Left cardiac atrium (tissue), 4 donors: ENCODE data around the gene SDK1. TPM values are rescaled to one million over a fixed set of nuclear protein-coding genes. Genes with fewer than 3 reads are reported as not detected.

Experiments used
- ATAC-seq, 2 donors: fragments of 200-7000 bp; cut with Tn5 transposase; one replicate each; pipeline ENCODE4 v1.9.1; 2020; ENCODE audit warnings: mild to moderate bottlenecking in 2 of 2, moderate library complexity in 2 of 2
- DNase-seq: peaks from one replicate; pipeline ENCODE4 v3.0.0-alpha.2; 2020
- intact Hi-C, 2 donors: fragments of 100-400 bp; cut with DNase I; formaldehyde crosslinking; loops; one replicate each; pipeline versions ENCODE4 v1.14.1 to v1.15.1; 2022 to 2023
- total RNA-seq, 2 donors: library from RNA; stranded (reverse); fragmentation: NEBNext Ultra II Directional; extraction: Animal tissue kit (Norgen Biotek cat#: 25700); gene quantifications; one replicate each; pipeline ENCODE4 v1.2.1, GENCODE V29; 2021
- donor health status: DM: no; HTN: yes; CAD: no.
- donor health status: DM: no; HTN: yes; CAD: no; lungs with severe emphysema.
- donor health status: DM: yes; HTN: yes; CAD: no.
- donor health status: Dilated cardiomyopathy.

Gene SDK1
- total RNA-seq, 2 donors from 2014 or later, result 2.0 to 2.8 TPM

DNA sequence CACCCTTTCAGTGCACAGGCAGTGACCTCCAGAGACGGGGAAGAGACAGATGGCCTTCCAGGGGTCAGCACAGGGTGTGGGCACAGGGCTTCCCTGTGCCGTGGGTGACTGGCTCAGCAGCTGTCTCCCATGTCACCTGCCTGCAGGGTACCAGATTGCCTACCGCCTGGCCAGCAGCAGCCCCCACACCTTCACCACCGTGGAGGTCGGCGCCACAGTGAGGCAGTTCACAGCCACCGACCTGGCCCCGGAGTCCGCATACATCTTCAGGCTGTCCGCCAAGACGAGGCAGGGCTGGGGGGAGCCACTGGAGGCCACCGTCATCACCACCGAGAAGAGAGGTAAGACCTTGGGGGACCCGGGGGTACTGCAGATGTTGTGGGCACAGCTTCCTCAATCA is 844.5 kb downstream of the SDK1 start:
- DNase-seq (no peak), ATAC-seq (no peak)
- intact Hi-C loops, result no loop called here

DNA sequence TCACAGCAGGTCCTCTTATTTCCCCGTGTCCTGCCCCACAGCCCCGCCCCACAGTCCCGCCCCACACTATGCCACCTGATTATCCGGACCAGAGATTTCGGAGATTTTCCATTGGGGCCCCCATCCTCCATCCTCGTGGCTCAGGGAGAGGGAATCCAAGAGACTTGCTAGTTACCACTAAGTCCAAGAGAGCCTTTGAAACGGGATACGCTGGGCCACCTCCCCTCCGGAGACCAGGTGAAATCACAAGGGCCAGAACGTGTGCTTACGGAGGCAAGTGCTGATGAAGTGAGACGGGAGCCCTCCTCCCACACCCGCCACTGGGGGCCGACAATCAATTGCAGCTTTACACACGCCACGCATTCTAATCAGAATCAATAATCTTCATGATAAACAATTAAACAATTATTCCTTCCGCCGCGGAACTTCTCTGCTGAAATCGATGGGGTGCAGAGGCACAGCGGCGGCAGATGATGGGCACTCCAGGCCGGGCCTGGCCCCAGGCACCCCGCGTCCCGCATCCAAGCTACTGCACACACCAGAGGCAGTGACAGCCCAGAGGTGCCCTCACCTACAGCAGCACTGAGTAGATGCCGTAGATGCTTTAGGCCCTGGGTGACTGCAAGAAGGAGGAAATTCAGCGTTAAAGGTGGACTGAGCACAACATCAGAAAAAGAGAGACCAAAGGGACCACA is 847.0 kb downstream of the SDK1 start:
- DNase-seq (no peak), ATAC-seq (no peak)
- intact Hi-C loops, result no loop called here

DNA sequence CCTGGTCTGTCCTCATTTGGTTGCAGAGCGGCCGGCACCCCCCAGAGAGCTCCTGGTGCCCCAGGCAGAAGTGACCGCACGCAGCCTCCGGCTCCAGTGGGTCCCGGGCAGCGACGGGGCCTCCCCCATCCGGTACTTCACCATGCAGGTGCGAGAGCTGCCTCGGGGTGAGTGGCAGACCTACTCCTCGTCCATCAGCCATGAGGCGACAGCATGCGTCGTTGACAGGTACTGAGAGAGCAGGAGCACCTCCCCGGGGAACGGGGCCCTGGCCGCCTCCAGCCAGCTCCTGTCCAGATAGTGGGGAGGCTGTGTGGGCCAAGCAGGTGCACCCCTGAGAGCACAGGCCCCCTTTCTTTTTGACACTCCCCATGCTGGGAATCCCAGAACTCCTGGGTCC is 848.2 kb downstream of the SDK1 start:
- ATAC-seq (no peak), DNase-seq (no peak)
- intact Hi-C loops, result no loop called here

DNA sequence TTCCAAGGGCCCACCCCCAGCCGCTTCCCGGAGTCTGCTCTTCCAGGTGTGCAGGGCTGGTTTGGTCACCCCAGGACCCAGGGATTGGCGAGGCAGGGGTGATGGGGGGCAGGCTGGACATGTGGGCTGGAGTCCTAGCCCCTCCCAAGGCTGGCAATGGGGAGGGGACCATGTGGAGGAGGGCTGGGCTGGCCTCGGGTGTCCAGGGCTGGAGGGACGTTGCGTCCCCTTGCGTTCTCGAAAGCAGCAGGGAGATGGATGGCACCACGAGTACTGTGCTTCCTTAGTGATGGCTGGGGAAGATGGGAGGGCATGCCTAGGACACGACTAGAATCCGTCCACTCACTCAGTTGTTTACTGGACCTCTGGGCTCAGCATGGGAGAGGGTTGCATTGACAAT is 848.6 kb downstream of the SDK1 start:
- intact Hi-C loops, result no loop called here
- no peak for ATAC-seq
- DNase-seq, result no peak

DNA sequence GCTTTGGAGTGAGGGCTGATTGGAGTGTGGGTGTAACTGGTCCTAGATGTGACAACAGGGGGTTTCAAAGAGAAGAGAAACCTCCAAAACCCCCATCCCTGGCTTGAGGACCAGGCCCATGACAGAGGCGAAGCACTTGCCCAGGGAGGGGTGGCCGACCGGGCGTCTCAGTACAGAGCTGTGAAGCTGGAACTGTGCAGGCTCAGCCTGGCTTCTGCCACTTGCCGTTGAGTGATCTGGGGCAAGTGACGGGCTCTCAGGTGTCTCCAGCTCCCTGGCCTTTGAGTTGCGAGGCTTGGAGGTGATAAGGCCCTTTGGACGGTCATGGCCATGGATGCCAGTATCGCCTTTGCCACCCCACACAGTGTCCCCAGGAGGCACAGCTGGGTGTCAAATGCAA is 849.7 kb downstream of the SDK1 start:
- DNase-seq, result no peak
- ATAC-seq, result no peak
- intact Hi-C loops, result no loop called here

DNA sequence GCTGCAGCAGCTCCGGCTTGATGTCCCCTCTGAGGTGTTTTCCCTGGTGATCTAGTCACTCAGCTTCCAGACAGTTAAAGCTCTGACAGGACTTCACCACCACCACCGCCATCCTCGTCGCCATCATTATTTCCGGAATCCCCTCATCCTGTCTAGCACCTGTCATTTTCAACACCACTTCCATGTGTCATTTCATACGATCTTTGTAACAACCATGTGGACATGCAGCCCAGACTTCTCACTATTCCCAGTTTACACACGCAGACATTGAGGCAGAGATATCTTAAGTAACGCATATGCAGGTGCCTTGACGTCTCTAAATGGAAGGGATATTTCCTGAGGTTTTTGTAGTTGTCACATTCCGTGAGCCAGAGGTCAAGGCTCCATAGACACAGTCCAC is 850.5 kb downstream of the SDK1 start:
- no peak for ATAC-seq
- DNase-seq, result no peak
- intact Hi-C loops, result no loop called here

DNA sequence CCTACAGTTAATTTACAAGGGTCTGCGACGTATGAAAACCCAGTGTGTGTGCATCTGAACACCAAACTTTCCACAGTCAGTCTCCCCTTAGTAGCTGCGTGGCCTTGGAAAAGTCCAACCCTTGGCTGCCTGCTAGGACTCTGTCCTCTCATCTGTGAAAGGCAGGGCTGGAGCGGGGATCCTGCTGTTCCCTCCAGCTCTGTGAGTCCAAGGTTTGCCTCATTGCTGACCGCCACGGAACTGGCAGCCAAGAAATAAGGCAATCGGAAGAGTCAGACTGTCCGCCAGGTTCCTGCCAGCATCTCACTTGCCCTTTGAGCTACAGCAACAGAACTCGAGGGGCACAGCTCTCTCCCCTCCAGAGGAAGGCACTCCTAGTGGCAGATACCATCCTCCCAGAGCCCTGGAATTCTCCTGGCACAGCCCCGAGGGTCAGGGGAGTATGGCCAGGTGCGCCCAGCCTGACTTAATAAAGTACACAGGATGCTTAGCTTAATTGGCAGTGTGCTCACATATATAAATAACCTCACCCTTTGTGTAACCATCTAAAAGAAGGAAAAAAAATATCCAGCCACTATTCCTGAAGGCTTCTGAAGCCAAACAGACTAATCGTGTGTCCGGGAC is 851.0 kb downstream of the SDK1 start:
- no peak for ATAC-seq

DNA sequence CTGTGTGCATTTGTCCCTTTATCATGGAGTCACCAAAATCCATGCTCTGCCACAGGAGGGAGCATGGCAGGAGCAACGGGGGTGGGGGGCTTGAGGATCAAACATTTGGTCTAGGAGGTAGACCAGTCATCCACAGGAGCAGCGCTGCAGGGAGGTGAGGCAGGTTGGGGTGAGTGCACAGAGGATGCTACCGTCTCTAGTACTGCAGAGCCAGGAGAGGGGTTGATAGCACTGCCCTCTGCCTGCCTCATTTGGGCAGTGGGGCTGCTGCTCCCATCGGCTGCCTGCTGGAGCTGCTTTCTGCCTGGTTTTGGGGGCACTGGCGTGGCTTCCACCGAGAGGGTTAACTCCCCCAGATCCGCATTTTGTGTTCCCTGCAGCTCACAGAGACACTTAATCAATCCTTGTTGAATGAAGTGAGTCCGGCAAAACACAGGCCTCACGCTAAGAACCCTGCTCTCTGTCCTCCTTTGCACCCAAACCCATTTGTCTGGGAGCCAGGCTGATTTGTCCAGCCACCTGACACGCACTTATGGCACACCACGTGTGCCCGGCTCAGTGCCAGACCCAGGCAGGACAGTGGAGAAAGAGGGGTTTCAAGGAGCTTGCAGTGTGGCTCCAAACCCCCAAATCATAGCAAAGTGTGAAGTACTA is 854.0 kb downstream of the SDK1 start:
- intact Hi-C loops, result no loop called here
- no peak for ATAC-seq
- no peak for DNase-seq

More for the DNA sequence above, 851.0 kb downstream of the SDK1 start:
- DNase-seq, result peak; percentile 35
- intact Hi-C loops, result no loop called here

DNA sequence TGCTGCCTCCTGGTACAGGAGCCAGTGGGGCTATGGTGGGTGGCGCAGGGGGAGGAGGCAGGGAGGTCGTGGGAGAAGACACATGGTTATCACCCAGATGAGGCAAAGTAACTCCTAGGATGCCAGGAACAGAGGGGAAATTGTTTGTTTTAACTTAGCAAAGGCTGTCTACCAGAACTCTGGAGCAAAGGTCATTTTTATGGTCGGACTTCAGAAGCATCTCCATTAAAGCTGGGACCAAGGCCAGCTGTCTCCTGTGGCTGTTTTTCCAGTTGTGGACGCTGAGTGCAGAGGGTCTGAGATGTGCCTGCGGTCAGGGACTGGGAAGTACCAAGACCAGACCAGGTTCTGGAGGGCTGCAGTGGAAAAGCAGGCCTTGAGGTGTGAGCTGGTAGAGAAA is 855.1 kb downstream of the SDK1 start:
- ATAC-seq (no peak), DNase-seq (no peak)
- intact Hi-C loops, result no loop called here

DNA sequence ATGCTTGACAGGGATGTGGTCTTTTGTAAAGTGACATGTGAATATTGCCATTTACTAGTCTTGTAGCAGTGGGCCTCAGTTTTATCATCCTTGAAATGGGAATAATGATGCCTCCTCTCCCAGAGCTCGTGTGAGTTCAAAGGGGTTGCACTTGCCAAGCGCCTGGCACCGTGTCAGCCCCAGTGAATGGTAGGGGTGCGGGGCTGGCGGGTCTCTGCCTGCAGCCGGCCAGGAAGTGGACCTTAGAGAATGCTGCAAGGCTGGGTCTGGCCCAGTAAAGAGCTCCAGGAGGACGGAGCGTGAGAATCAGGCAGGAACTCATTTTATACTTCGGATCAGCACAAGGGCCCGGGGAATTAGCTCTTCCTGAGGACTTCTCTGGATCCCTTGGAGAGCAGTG is 856.6 kb downstream of the SDK1 start:
- intact Hi-C loops, result no loop called here
- DNase-seq, result no peak
- no peak for ATAC-seq

DNA sequence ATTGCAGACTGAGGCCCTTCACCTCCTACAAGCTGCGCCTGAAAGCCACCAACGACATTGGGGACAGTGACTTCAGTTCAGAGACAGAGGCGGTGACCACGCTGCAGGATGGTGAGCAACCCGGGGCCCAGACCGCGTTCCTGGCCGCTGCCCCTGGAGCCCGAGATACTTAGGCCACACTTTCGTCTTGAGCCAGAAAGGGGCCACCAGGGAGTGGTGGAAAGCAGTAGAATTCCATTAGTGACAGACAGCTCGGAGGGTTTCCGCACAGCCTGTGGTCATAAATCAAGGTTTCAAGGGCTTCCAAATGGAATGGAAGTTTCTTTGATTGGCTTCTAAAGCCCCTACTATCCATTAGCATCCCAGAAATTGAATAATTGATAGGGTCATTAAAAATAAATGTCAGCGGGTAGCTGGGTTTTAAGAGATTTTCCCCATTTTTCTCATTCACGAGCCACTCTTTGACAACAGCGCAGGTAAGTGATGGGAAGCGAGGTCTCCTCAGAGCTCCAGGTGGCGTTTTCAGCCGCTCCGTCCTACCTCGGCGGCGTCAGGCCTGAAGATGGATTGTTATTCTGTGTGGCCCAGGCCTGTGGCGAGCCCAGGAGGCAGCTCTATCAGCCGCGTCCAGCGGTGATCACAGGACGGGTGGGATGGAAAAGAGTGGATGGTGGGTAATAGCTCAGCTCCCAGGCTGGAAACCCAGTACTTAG is 857.5 kb downstream of the SDK1 start:
- ATAC-seq (no peak), DNase-seq (no peak)
- intact Hi-C loops, result no loop called here

DNA sequence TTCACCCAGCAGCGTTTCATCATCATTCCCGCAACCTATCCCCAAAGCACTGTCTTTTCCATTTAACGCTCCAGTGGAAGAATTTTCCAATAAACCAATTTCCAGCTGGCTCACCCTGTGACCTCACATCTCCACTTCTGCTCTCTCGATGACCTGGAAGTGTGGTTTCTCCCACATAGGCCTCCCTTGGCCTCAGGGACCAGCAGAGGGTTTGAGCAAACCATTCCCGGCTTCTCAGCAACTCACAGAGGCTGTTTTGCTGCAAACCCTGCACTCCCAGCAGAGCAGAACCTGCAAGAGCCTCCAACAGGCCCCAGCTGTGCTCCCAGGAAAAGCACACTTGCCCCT is 858.1 kb downstream of the SDK1 start:
- intact Hi-C loops, result no loop called here
- DNase-seq, result no peak
- no peak for ATAC-seq

DNA sequence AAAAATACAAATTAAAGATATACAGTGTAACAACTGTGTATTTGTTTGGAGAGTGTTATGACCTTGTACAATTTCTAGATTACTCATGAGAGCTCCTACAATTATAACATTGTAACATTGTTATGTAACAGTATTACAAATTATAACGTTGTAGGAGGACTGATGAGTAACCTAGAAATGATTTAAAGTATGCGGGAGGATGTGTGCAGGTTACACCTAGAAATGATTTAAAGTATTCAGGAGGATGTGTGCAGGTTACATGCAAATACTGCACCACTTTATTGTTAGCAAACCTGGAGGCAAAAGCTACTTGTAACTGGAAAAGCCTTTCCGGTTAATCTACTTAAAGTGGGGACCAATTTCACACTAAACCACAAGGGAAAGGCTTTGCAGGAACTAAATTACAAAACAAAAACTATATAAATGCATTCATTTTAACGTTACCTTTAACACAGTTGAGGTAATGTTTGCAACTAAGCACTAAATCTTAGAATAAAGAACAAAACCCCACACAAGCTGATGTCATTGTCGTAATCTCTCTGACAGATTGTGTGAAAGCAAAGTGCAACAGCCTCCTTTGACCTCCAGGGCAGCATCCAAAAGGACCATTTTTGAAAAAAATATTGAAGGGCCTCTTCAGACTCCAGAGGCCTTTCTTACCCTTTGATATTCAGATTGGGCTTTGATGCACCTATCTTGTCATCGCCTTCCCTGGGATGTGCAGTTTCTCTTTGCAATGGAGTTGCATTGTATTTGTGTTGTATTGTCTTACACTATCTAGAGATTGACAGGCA is 858.9 kb downstream of the SDK1 start:
- ATAC-seq (peak in 1 of 2 donors; percentile 79), DNase-seq (no peak)
- intact Hi-C loops, result no loop called here

DNA sequence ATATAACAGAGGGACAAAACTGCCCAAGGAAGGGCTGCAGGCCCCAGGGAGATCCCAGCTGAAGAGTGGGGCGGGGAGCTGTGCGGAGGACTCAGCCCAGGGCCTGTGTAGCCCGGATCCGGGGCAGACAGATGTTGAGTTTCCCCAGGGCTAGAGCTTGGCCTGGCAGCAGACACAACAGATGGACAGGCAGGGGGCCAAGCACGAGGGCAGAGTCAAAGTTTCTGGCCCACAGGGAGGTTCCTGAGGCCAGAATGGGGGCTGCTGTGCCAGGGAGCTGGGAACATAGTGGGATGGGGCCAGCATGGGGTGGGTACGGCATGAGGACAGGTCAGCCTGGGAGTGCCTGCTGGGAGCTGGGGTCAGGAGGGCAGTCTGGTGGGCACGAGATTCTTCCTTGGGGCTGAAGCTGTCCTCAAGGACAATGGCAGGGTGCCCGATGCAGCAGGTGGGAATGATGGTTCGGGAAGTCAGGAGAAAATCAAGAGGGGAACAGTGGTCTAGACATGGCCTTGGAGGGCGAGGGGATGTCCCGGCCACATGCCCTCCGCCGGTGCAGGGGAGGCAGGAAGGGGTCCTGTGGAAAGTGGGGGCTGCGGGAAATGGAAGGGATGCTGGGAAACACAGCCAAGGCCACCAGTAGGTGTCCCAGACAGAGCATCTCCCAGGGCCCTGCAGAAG is 862.0 kb downstream of the SDK1 start:
- intact Hi-C loops, result no loop called here
- no peak for DNase-seq
- ATAC-seq, result peak; percentile 43 to 56

DNA sequence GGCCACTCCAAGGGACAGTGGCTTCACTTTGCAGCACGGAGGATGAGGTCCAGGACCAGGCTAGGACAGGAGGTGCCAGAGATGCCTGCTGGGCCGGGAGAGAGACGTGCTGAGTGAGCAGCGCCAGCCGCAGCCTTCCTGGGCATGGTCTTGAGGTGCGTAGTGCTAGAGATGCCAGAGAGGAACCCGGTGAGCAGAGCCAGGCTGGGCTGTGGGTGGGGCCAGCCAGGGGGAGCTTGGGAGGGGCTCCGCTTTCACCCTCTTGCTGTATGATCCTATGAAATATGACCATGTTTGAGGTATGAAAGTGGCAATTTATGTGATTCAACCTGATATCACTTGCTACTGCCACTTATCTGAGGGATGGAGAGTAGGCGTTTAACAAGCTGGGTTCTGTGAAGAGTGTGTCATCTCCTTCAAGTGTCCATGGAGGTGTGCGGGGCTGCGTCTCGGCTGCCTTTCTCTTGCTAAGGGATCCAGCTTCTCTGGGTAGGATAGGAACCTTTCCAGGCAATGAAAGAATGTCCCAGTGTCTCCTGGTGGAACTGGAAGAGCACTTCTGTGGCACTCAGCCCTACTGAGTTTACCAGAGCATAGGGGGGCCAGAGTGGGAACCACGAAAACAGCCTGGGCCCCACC is 862.6 kb downstream of the SDK1 start:
- intact Hi-C loops, result no loop called here
- no peak for DNase-seq

DNA sequence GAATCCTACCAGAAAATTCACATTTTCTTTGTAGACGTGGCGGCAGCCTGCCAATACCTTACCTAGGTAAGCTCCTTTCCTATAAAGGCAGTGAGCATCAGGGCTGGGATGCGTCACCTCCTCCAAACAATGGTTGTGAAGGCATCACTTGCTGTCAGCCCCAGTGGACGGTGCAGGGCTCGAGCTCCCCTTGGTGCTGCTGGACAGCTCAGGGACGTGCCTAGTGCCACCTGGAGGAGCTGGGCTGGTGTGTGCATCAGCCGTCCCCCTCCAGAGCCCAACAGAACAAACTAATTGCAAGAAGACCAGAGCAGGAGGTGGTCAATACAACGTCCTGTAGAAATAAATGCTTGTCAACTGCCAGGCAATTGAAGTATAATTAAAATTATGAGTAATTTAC is 863.5 kb downstream of the SDK1 start:
- DNase-seq, result no peak
- intact Hi-C loops, result no loop called here
- ATAC-seq, result no peak

More for the DNA sequence above, 862.6 kb downstream of the SDK1 start:
- no peak for ATAC-seq

DNA sequence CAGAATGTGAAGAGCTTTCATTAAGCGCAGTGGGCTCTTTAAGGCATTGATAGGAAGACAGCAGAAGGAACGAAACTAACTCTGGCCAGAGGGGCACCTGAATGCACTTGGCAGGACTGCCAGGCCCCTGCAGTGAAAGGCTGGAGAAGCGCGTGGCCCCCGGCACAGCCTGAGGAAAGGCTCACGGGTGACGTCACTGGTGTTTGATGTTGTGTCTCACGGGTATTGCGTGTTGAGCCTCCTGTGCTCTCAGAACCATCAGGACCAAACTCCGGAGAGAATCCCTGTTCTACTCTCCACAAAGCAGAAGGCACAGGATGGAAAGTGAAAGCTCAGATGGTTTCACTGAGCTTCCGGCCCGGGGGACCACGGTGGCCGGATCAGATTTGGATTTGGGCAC is 865.3 kb downstream of the SDK1 start:
- DNase-seq, result no peak
- ATAC-seq, result no peak
- intact Hi-C loops, result no loop called here

DNA sequence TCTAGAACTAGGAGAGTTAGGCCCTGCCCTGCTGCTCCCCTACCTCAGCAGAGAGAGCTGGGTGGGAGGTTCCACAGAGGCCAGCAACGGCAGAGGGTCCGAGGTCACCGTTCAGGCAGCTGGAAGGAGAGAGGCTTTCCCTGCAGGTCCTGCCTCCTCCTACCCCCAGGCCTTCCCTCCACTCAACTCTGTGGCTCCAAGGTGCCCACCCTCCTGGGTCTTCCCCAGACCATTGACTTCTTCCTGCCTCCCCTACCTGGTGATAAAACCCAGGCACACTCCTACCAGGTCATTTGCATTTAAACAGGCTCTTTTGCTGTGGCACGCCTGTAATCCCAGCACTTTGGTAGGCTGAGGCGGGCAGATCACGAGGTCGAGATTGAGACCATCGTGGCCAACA is 865.8 kb downstream of the SDK1 start:
- DNase-seq, result no peak
- intact Hi-C loops, result no loop called here

More for the DNA sequence above, 865.8 kb downstream of the SDK1 start:
- ATAC-seq, result no peak
